GM12874 (cell line): ENCODE measurements around the gene KANK2.

Experiments
- CTCF ChIP-seq: IDR thresholded peaks from 2 replicates; pipeline ENCODE4 v1.5.1; 2011; ENCODE audit warnings: low read depth, mild to moderate bottlenecking, control low read depth, low read length, moderate library complexity; ENCODE audit not compliant: insufficient read depth

KANK2 gene

GRCh38 chr19:11233073-11233472 lies 35.7 kb upstream of the KANK2 start:
- no peak for TF ChIP-seq CTCF

- TF ChIP-seq CTCF: no peak
These were observed 35.2 kb upstream of the KANK2 start for GRCh38 chr19:11232555-11232954.

- no peak for TF ChIP-seq CTCF
These were observed 33.5 kb upstream of the KANK2 start for GRCh38 chr19:11230621-11231386.

GRCh38 chr19:11227195-11227886 lies 30.0 kb upstream of the KANK2 start:
- peak; percentile 43 for TF ChIP-seq CTCF

- no peak for TF ChIP-seq CTCF
These were observed 29.4 kb upstream of the KANK2 start for GRCh38 chr19:11226716-11227166.

- TF ChIP-seq CTCF: no peak
These were observed 28.5 kb upstream of the KANK2 start for GRCh38 chr19:11225815-11226214.

- TF ChIP-seq CTCF: no peak
These were observed 27.8 kb upstream of the KANK2 start for GRCh38 chr19:11225172-11225571.
